ENCODE results near the gene LRRC8E. TPM values are rescaled to one million over a fixed set of nuclear protein-coding genes. Genes with fewer than 3 reads are reported as not detected.
"Not testable (repeated sequence)": the region's sequence is repeated elsewhere in the genome, so short reads cannot be mapped to it uniquely, and the experiment has no call there.

The LRRC8E gene
- total RNA-seq, 1 donor from 2014 or later: not detected

DNA sequence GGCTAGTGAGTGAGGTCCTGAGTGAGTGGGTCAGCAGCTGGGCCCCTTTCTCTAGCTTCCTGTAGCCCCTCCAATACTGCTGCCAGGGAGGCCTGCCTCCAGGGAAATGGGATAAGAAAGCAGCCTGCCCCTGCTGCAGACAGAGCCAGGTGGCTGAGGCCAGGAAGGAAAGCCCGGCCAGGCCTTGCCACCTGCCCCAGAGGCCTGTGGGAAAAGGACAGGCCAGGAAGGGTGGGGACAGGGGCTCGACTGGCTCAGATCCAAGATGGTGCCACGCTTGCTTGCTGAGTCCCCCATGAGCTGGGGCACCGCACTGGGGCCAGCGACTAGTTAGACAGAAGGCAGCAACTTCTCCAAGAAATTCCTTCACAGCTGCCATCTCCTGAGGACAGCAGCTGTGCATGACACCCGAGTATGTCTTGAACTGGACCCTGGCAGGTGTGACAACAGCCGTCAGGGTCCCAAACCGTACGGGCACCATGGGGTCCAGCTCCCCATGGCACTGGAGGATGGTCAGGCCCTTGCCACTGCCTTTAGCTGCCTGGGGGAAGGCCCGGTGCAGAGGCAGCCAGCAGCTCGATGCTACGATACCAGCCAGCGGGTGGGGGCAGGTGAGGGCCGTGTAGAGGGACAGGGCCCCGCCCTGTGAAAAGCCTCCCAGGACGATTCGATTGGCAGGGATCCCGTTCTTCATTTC, 9.1 kb upstream of the LRRC8E start:
- intact Hi-C loops (cut with micrococcal nuclease): no loop called here
- DNase-seq: peak; percentile 61

DNA sequence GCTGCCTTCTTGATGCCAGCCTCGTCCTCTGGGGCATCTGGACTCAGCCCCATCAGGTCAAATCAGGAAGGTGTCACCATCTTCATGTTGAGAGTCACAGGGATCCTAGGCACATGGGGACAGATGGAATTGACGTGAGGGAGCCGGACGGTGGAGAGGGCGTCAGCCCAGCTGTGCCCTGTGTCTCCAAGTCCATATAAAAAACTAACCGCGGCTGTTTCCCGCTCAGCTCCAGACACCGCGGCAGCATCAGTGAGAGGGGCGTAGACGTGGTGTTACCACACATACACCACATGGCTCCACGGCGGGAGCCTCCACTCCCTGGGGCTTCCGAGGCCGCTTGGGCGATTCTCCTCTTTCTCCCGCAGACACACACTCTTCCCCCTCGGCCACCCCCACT, 8.5 kb upstream of the LRRC8E start:
- intact Hi-C loops (cut with micrococcal nuclease): no loop called here
- peaks cover 3% of the 10 kb centered on the region for H3K4me1 Mint-ChIP-seq
- no peak overlapping the region for H3K27ac Mint-ChIP-seq
- H3K36me3 Mint-ChIP-seq (ENCODE audit: low read depth): no peaks in the 10 kb centered on the region
- peaks cover 16% of the 10 kb centered on the region for H3K27me3 Mint-ChIP-seq
- H3K9me3 Mint-ChIP-seq: no peaks in the 10 kb centered on the region
- peak; percentile 61 for DNase-seq
- no peak overlapping the region for H3K4me3 Mint-ChIP-seq

More for the DNA sequence above, 9.1 kb upstream of the LRRC8E start:
- Mint-ChIP-seq H3K4me1 (peaks cover 6% of the 10 kb centered on the region), H3K36me3 (ENCODE audit: low read depth) (no peaks in the 10 kb centered on the region), H3K4me3 (no peak overlapping the region), H3K9me3 (no peaks in the 10 kb centered on the region), H3K27me3 (peaks cover 20% of the 10 kb centered on the region), H3K27ac (no peak overlapping the region)

DNA sequence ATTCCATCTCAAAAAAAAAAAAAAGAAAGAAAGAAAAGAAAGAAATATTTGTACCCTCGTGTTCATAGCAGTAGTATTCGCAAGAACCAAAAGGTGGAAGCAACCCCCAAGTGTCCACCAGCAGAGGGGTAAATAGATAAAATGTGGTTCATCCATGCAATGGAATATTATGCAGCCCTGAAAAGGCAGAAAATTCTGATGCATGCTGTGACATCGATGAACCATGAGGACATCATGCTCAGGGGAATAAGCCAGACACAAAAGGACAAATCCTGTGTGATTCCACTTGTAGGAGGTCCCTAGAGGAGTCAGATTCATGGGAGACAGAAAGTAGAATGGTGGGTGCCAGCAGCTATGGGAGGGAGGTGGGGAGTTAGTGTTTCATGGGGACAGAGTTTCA, 6.4 kb upstream of the LRRC8E start:
- Mint-ChIP-seq H3K27ac (no peak overlapping the region), H3K9me3 (no peaks in the 10 kb centered on the region), H3K4me1 (peaks cover 3% of the 10 kb centered on the region), H3K27me3 (no peaks in the 10 kb centered on the region), H3K4me3 (no peak overlapping the region), H3K36me3 (ENCODE audit: low read depth) (no peaks in the 10 kb centered on the region)
- no peak for DNase-seq
- intact Hi-C loops (cut with micrococcal nuclease): no loop called here

DNA sequence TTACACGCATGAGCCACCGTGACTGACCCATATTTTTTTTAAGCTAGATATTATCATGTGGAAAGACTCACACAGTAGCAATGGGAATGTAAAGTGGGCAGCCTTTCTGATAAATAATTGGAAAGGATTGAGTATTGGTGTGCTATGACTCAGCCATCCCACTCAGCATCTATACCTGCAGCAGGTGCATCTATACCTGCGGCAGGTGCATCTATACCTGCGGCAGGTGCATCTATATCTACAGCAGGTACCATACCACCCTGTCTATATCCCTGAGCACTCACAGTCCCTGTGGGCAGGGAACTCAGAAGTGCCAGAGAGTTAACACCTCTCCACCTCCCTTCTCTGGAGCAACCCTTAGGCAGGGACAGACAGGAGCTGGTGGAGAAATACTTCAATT, 5.2 kb upstream of the LRRC8E start:
- DNase-seq: no peak

GRCh38 chr19:7883796-7884570, 4.3 kb upstream of the LRRC8E start:
- H3K27me3 Mint-ChIP-seq: peaks cover 5% of the 10 kb centered on the region
- H3K9me3 Mint-ChIP-seq: no peaks in the 10 kb centered on the region
- intact Hi-C loops (cut with micrococcal nuclease): no loop called here
- no peak overlapping the region for H3K4me3 Mint-ChIP-seq
- no peaks in the 10 kb centered on the region for H3K36me3 Mint-ChIP-seq (ENCODE audit: low read depth)
- no peak overlapping the region for H3K27ac Mint-ChIP-seq
- no peak for DNase-seq
- H3K4me1 Mint-ChIP-seq: peaks cover 3% of the 10 kb centered on the region

More for the DNA sequence above, 5.2 kb upstream of the LRRC8E start:
- H3K27ac Mint-ChIP-seq: no peak overlapping the region
- no peak overlapping the region for H3K4me3 Mint-ChIP-seq
- no peaks in the 10 kb centered on the region for H3K36me3 Mint-ChIP-seq (ENCODE audit: low read depth)
- H3K4me1 Mint-ChIP-seq: peaks cover 3% of the 10 kb centered on the region
- intact Hi-C loops (cut with micrococcal nuclease): no loop called here
- no peaks in the 10 kb centered on the region for H3K9me3 Mint-ChIP-seq
- peaks cover 2% of the 10 kb centered on the region for H3K27me3 Mint-ChIP-seq

DNA sequence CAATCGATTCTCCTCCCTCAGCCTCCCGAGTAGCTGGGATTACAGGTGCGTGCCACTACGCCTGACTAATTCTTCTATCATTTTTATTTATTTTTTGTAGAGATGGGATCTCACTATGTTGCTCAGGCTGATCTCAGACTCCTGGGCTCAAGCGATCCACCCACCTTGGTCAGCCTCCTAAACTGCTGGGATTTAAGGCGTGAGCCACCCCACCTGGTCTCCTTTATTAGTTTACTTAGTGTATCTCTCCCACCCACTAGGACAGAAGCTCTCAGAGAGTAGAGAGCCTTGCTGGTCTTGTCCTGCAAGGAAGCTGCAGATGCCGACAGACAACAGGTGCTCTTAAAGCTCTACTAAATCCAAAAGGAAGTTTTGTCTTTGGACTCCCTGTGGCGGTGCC, 2.5 kb upstream of the LRRC8E start:
- Mint-ChIP-seq H3K9me3 (no peaks in the 10 kb centered on the region), H3K27me3 (peaks cover 8% of the 10 kb centered on the region), H3K27ac (no peak overlapping the region), H3K4me3 (no peak overlapping the region), H3K36me3 (ENCODE audit: low read depth) (no peaks in the 10 kb centered on the region), H3K4me1 (peaks cover 3% of the 10 kb centered on the region)
- intact Hi-C loops (cut with micrococcal nuclease): no loop called here
- DNase-seq: no peak

- H3K4me3 Mint-ChIP-seq: no peak overlapping the region
- intact Hi-C loops (cut with micrococcal nuclease): no loop called here
- H3K27me3 Mint-ChIP-seq: peaks cover 8% of the 10 kb centered on the region
- no peak for DNase-seq
- no peak overlapping the region for H3K27ac Mint-ChIP-seq
- peaks cover 3% of the 10 kb centered on the region for H3K4me1 Mint-ChIP-seq
- H3K9me3 Mint-ChIP-seq: no peaks in the 10 kb centered on the region
- H3K36me3 Mint-ChIP-seq (ENCODE audit: low read depth): no peaks in the 10 kb centered on the region
Observed at GRCh38 chr19:7887408-7888144, 734 bp upstream of the LRRC8E start.

- Mint-ChIP-seq H3K4me1 (peaks cover 2% of the 10 kb centered on the region), H3K9me3 (no peaks in the 10 kb centered on the region), H3K27ac (no peak overlapping the region), H3K4me3 (no peak overlapping the region), H3K36me3 (ENCODE audit: low read depth) (no peaks in the 10 kb centered on the region), H3K27me3 (peaks cover 8% of the 10 kb centered on the region)
- intact Hi-C loops (cut with micrococcal nuclease): no loop called here
- no peak for DNase-seq
Observed at GRCh38 chr19:7888826-7889217, 512 bp downstream of the LRRC8E start.

GRCh38 chr19:7893362-7894101, 5.2 kb downstream of the LRRC8E start:
- H3K36me3 Mint-ChIP-seq (ENCODE audit: low read depth); H3K27ac Mint-ChIP-seq; H3K27me3 Mint-ChIP-seq; H3K9me3 Mint-ChIP-seq; DNase-seq; H3K4me1 Mint-ChIP-seq; intact Hi-C loops (cut with micrococcal nuclease); H3K4me3 Mint-ChIP-seq: not testable (repeated sequence)

DNA sequence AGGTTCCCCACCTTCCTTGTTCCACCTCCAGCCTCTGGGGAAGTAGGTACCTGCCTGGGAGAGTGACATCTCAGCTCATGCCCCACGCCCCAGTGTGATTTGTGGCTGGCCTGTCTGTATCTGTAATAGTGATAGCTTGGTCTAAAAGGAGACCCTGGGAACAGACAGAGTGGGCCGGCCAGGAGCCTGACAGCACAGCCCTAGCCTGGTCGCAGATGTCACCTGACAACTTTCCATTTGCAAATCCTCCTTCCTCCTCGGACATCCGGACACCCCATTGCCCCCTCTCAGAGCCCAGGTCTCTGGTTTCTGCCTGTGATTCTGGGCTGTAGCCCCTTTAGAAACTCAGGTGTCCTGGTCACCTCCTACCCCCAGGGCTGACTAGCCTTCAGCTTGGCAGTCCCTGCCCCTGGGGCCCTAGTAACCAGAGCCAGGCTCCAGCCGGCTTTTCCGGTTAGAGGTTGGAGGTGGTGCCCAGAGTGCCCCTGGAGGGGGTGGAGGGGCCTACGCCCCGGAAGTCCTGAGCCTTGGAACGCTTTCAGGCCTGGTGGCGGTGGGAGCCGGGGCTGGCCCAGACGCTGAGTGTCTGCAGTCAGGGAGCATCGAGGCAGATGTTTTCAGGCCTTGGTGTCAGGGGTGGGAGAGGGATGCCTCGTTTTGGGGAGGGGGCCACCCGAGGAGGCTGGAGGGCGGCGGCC, 6.5 kb downstream of the LRRC8E start:
- no peak overlapping the region for H3K4me3 Mint-ChIP-seq
- H3K27ac Mint-ChIP-seq: no peak overlapping the region
- intact Hi-C loops (cut with micrococcal nuclease): no loop called here
- no peaks in the 10 kb centered on the region for H3K4me1 Mint-ChIP-seq
- no peak for DNase-seq
- H3K36me3 Mint-ChIP-seq (ENCODE audit: low read depth): no peaks in the 10 kb centered on the region
- H3K27me3 Mint-ChIP-seq: peaks cover 3% of the 10 kb centered on the region
- H3K9me3 Mint-ChIP-seq: no peaks in the 10 kb centered on the region

DNA sequence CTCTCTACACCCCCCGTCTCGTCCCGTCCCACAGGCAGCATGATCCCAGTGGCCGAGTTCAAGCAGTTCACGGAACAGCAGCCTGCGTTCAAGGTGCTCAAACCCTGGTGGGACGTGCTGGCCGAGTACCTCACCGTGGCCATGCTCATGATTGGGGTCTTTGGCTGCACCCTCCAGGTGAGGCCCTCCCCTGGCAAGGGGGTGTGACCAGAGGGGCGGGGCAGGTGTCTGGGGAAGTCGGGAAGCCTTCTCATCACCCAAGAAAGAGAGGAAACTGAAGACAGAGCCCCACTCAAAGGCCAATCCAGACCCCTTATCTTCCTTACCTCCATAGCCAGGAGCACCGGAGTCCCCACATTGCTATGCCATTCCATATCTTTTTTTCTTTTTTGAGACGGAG, 7.3 kb downstream of the LRRC8E start:
- no peaks in the 10 kb centered on the region for H3K9me3 Mint-ChIP-seq
- no peak overlapping the region for H3K27ac Mint-ChIP-seq
- no peak for DNase-seq
- no peaks in the 10 kb centered on the region for H3K4me1 Mint-ChIP-seq
- no peaks in the 10 kb centered on the region for H3K36me3 Mint-ChIP-seq (ENCODE audit: low read depth)
- no peak overlapping the region for H3K4me3 Mint-ChIP-seq
- no peaks in the 10 kb centered on the region for H3K27me3 Mint-ChIP-seq
- intact Hi-C loops (cut with micrococcal nuclease): no loop called here

- Mint-ChIP-seq H3K36me3 (ENCODE audit: low read depth) (no peaks in the 10 kb centered on the region), H3K4me3 (no peak overlapping the region), H3K27me3 (no peaks in the 10 kb centered on the region), H3K4me1 (no peaks in the 10 kb centered on the region), H3K9me3 (no peaks in the 10 kb centered on the region), H3K27ac (no peak overlapping the region)
- no peak for DNase-seq
- intact Hi-C loops (cut with micrococcal nuclease): no loop called here
Observed at GRCh38 chr19:7897292-7897691, 9.0 kb downstream of the LRRC8E start.

- intact Hi-C loops (cut with micrococcal nuclease): no loop called here
- DNase-seq: peak; percentile 54
- peaks cover 12% of the 10 kb centered on the region for H3K4me1 Mint-ChIP-seq
- H3K4me3 Mint-ChIP-seq: no peak overlapping the region
- H3K9me3 Mint-ChIP-seq: no peaks in the 10 kb centered on the region
- H3K27ac Mint-ChIP-seq: no peak overlapping the region
- H3K36me3 Mint-ChIP-seq (ENCODE audit: low read depth): peaks cover 3% of the 10 kb centered on the region
- peaks cover 3% of the 10 kb centered on the region for H3K27me3 Mint-ChIP-seq
Observed at GRCh38 chr19:7898967-7899366, 10.7 kb downstream of the LRRC8E start.
